CD4-positive, alpha-beta T cell (primary cell): ENCODE measurements around the gene ARL2BP. TPM values are rescaled to one million over a fixed set of nuclear protein-coding genes. Genes with fewer than 3 reads are reported as not detected.

ENCODE experiments used
- ATAC-seq: fragments of 200-7000 bp; cut with Tn5 transposase; one replicate; pipeline ENCODE4 v1.10.0; 2022; ENCODE audit warnings: mild to moderate bottlenecking; ENCODE audit not compliant: poor library complexity
- CTCF ChIA-PET: fragments of 350-600 bp; sonication (Branson Sonifier 250); formaldehyde crosslinking; loops from one replicate; lab custom pipeline; 2021; ENCODE audit warnings: antibody characterized with exemption, inconsistent platforms; lab: Charles Lee
- POLR2A ChIA-PET: fragments of 350-600 bp; sonication (Branson Sonifier 250); formaldehyde crosslinking; loops from one replicate; lab custom pipeline; 2021; ENCODE audit warnings: antibody characterized with exemption, inconsistent platforms; lab: Charles Lee
- DNase-seq, 14 experiments: peaks; one replicate each; pipeline ENCODE4 v3.0.0-alpha.2; 2013 to 2020; ENCODE audit warnings: mixed read lengths in 2 of 14
- H3K27ac ChIP-seq, 2 donors: one replicate each; pipeline versions ENCODE4 v1.5.1 to v1.7.0; 2013; ENCODE audit warnings: low read length in 2 of 2, low read depth in 1 of 2, mild to moderate bottlenecking in 1 of 2
- H3K27me3 ChIP-seq, 2 experiments: 1 replicate in 1 of 2; 2 replicates in 1 of 2; pipeline versions ENCODE4 v1.6.1 to v1.7.0; 2013; ENCODE audit warnings: low read length in 2 of 2, control low read depth in 1 of 2, mild to moderate bottlenecking in 1 of 2, moderate library complexity in 1 of 2; ENCODE audit not compliant: insufficient read depth in 2 of 2, control insufficient read depth in 1 of 2
- H3K36me3 ChIP-seq: one replicate; pipeline ENCODE4 v1.6.1; 2013; ENCODE audit warnings: low read length, control low read depth; ENCODE audit not compliant: insufficient read depth
- H3K4me1 ChIP-seq: one replicate; pipeline ENCODE4 v1.6.1; 2013; ENCODE audit warnings: low read length, control low read depth; ENCODE audit not compliant: insufficient read depth
- H3K4me3 ChIP-seq: one replicate; pipeline ENCODE4 v1.5.1; 2013; ENCODE audit warnings: mild to moderate bottlenecking, low read length, moderate library complexity
- H3K9me3 ChIP-seq, 2 experiments: 1 replicate in 1 of 2; 2 replicates in 1 of 2; pipeline versions ENCODE4 v1.6.1 to v1.7.0; 2013; ENCODE audit warnings: low read length in 2 of 2, mild to moderate bottlenecking in 2 of 2, control low read depth in 1 of 2, moderate library complexity in 1 of 2; ENCODE audit not compliant: control insufficient read depth in 1 of 2, insufficient read depth in 1 of 2
- H3K27ac Mint-ChIP-seq: one replicate; pipeline ENCODE4 v1.8.0; 2020; ENCODE audit warnings: mixed read lengths
- H3K27me3 Mint-ChIP-seq: one replicate; pipeline ENCODE4 v1.8.0; 2021; ENCODE audit warnings: mixed read lengths
- H3K36me3 Mint-ChIP-seq: one replicate; pipeline ENCODE4 v1.8.0; 2021; ENCODE audit warnings: low read depth, mixed read lengths
- H3K4me1 Mint-ChIP-seq: one replicate; pipeline ENCODE4 v1.8.0; 2021; ENCODE audit warnings: low read depth, mixed read lengths
- H3K4me3 Mint-ChIP-seq: one replicate; pipeline ENCODE4 v1.8.0; 2020; ENCODE audit warnings: mild to moderate bottlenecking, mixed read lengths
- H3K9me3 Mint-ChIP-seq: one replicate; pipeline ENCODE4 v1.8.0; 2020; ENCODE audit warnings: mixed read lengths
- CTCF ChIP-seq: fragments of 200-600 bp; IDR thresholded peaks from one replicate; pipeline ENCODE4 v1.8.0; 2022; ENCODE audit warnings: antibody characterized with exemption, mild to moderate bottlenecking
- intact Hi-C, 2 experiments: fragments of 100-400 bp; cut with DNase I in 1 of 2; cut with micrococcal nuclease in 1 of 2; formaldehyde crosslinking; loops; one replicate each; pipeline versions ENCODE4 v1.15.1 to v1.9.0; 2023 to 2025; cut with DNase I, micrococcal nuclease
- total RNA-seq, 174 experiments: library from RNA in 2 of 174; stranded (reverse) in 2 of 174; gene quantifications; one replicate each; pipeline ENCODE4 v1.2.3 and lab custom pipeline; 2021 to 2026

The ARL2BP gene
- total RNA-seq, 2 experiments from 2014 or later = 32.4 to 35.6 TPM

- H3K4me3 Mint-ChIP-seq = no peak overlapping the region
- ATAC-seq = no peak
- intact Hi-C loops = no loop called here
- Histone ChIP-seq H3K4me1 (no peaks in the 10 kb centered on the region), H3K27me3 (no peaks in the 10 kb centered on the region), H3K4me3 (no peak overlapping the region), H3K36me3 (peaks cover 82% of the 10 kb centered on the region), H3K9me3 (no peaks in the 10 kb centered on the region), H3K27ac (no peak overlapping the region)
- peaks cover 85% of the 10 kb centered on the region for H3K36me3 Mint-ChIP-seq
- no peak for TF ChIP-seq CTCF
- POLR2A ChIA-PET = no interaction called here
- H3K9me3 Mint-ChIP-seq = no peaks in the 10 kb centered on the region
- no peaks in the 10 kb centered on the region for H3K4me1 Mint-ChIP-seq
- no peak for DNase-seq
- H3K27me3 Mint-ChIP-seq = no peaks in the 10 kb centered on the region
- no peak overlapping the region for H3K27ac Mint-ChIP-seq
- CTCF ChIA-PET = no interaction called here
Observed at GRCh38 chr16:57208926-57209325, 36.1 kb upstream of the ARL2BP start.

GRCh38 chr16:57209780-57210179, 35.3 kb upstream of the ARL2BP start:
- Histone ChIP-seq H3K4me1 (no peaks in the 10 kb centered on the region), H3K4me3 (no peak overlapping the region), H3K36me3 (peaks cover 83% of the 10 kb centered on the region), H3K27ac (no peak overlapping the region), H3K27me3 (no peaks in the 10 kb centered on the region), H3K9me3 (peaks cover 0 to 3% of the 10 kb centered on the region in 2 experiments)
- H3K4me3 Mint-ChIP-seq = no peak overlapping the region
- H3K27ac Mint-ChIP-seq = no peak overlapping the region
- intact Hi-C loops = no loop called here
- TF ChIP-seq CTCF = no peak
- ATAC-seq (no peak), DNase-seq (no peak)
- H3K36me3 Mint-ChIP-seq = peaks cover 89% of the 10 kb centered on the region
- H3K4me1 Mint-ChIP-seq = no peaks in the 10 kb centered on the region
- ChIA-PET CTCF (interaction anchor here (0.6 kb wide), 1 partner anchor 70 kb away, joined by 3 read pairs; no protein-coding TSS in a partner anchor), POLR2A (interaction anchor here (0.7 kb wide), 1 partner anchor 263 kb away, joined by 4 read pairs; no protein-coding TSS in a partner anchor)
- no peaks in the 10 kb centered on the region for H3K27me3 Mint-ChIP-seq
- no peaks in the 10 kb centered on the region for H3K9me3 Mint-ChIP-seq

GRCh38 chr16:57213462-57213861, 31.6 kb upstream of the ARL2BP start:
- H3K36me3 Mint-ChIP-seq = peaks cover 92% of the 10 kb centered on the region
- no peaks in the 10 kb centered on the region for H3K27me3 Mint-ChIP-seq
- Histone ChIP-seq H3K4me3 (no peak overlapping the region), H3K4me1 (no peaks in the 10 kb centered on the region), H3K27me3 (no peaks in the 10 kb centered on the region), H3K36me3 (peaks cover 87% of the 10 kb centered on the region), H3K27ac (no peak overlapping the region), H3K9me3 (peaks cover 9 to 28% of the 10 kb centered on the region in 2 experiments)
- H3K4me1 Mint-ChIP-seq = no peaks in the 10 kb centered on the region
- peaks cover 4% of the 10 kb centered on the region for H3K9me3 Mint-ChIP-seq
- ChIA-PET POLR2A (no interaction called here), CTCF (no interaction called here)
- no peak overlapping the region for H3K4me3 Mint-ChIP-seq
- DNase-seq = no peak
- ATAC-seq = no peak
- no peak overlapping the region for H3K27ac Mint-ChIP-seq
- intact Hi-C loops = no loop called here
- TF ChIP-seq CTCF = no peak
